HG02759 (cell line): ENCODE measurements around the gene TMEM220.
A peak's percentile ranks its signal among the peaks of the same experiment; 100 is the strongest.
"Not testable (repeated sequence)": the region's sequence is repeated elsewhere in the genome, so short reads cannot be mapped to it uniquely, and the experiment has no call there.

Experiments used
- ATAC-seq: cut with Tn5 transposase; IDR thresholded peaks from one replicate; pipeline ENCODE4 v1.9.1; 2021; ENCODE audit warnings: mild to moderate bottlenecking, moderate library complexity; ENCODE audit not compliant: unreplicated experiment

Gene TMEM220

DNA sequence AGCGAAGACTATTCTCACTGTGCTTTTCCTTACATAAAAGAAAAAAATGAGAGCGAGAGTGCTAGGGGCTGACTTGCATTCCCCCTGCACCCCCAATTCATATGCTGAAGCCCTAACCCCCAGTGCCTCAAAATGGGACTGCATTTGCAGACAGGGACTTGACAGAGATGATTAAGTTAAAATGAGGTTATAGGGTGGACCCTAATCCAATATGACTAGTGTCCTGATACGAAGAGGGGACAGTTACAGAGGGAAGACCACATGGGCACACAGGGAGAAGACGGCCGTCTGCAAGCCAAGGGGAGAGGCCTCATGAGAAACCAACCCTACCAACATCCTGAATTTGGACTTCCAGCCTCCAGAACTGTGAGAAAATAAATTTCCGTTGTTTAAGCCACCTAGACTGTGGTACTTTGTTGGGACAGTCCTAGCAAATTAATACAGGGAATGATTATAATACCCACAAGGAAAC, 1.6 kb upstream of the TMEM220 start:
- ATAC-seq = no peak

DNA sequence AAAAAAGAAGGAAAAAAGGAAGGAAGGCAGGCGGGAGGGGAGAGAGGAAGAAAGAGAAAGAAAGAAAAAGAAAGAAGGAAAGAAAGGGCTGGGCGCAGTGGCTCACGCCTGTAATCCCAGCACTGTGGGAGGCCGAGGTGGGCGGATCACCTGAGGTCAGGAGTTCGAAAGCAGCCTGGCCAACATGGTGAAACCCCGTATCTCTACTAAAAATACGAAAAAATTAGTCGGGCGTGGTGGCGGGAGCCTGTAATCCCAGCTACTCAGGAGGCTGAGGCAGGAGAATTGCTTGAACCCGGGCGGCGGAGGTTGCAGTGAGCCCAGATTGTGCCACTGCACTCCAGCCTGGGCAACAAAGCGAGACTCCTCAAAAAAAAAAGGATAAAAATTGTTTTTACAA, 424 bp upstream of the TMEM220 start:
- ATAC-seq = not testable (repeated sequence)

DNA sequence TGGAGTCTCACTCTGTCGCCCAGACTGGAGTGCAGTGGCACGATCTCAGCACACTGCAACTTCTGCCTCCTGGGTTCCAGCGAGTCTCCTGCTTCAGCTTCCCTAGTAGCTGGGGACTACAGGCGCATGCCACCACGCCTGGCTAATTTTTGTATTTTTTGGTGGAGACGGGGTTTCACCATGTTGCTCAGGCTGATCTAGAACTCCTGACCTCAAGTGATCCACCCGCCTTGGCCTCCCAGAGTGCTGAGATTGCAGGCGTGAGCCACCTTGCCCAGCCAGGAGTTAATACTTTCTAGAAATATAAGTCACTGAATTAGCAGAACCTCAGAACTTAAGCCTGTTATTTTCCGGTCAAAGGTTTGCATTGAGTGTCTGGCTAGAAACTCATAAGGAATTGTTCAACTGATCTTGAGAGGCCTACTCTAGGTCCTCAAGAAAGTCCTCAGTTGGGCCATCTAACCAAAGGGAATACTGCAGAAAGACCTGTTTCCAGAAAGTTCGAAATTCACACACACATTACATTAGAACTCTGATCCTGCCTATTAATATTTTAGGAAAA, 1.4 kb downstream of the TMEM220 start:
- no peak for ATAC-seq

GRCh38 chr17:10727192-10727591, 2.6 kb downstream of the TMEM220 start:
- no peak for ATAC-seq

- no peak for ATAC-seq
These were observed 3.6 kb downstream of the TMEM220 start for GRCh38 chr17:10726196-10726595.

- no peak for ATAC-seq
These were observed 4.6 kb downstream of the TMEM220 start for GRCh38 chr17:10725262-10725661.

DNA sequence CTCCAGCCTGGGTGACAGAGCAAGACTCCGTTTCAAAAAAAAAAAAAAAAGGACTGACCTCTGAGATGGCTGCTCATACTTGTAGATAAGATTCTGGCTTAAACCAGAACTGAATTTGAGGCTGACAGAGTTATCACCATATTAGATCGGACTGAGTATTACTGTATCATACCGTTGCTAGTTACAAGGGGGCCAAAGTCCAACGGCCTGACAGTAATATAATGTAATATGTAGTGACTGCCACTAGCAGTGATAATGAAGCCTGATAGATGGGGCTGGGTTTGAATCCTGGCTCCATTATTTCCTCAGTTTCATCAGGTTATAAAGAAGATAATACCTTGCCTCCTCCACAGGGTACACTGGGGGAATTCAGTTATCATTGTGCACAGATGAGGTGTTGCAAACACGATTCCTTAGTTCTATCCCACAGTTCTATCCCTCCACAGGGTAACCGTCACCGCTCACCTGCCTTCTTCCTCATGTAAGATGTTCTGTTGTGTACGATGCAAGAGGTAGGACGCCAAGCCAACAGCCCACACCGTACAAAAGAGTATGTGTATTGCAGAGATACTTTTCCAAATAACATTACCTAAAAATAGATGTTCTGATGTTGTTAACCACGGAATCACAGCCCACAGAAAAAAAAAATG, 5.2 kb downstream of the TMEM220 start:
- no peak for ATAC-seq

DNA sequence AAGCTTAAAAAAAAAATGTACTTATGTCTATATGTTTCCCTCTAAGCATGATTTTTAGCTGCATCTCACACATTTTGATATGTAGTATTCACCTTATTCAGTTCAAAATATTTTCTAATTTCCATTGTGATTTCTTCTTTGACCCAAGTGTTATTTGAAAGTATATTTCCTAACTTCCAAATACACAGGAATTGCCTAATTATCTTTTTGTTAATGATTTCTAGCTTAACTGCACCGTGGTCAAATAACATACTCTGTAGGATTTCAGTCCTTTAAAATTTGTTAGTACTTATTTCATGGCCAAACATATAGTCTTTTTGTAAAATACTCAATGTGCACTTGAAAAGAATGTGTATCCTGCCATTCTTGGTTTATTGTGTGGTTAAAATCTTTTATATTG, 11.3 kb downstream of the TMEM220 start:
- no peak for ATAC-seq

DNA sequence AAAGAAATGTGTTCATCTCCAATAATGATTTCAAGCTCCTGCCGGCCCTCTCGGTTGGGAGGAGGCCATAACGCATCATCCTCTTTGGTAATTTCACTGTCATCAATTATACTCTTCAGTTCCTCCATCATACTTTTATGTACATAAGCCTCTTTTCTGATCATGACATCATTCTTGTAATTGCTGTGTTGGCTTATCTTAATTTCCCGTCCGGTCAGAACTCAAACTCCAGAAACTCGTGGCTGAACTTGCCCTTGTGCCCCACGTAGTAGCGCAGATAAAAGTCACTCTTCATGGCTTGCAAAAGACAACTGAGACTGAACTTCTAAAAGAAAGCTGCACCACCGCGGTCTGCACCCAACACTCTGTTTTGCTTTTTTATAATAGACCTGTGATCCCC, 13.6 kb downstream of the TMEM220 start:
- ATAC-seq = no peak

DNA sequence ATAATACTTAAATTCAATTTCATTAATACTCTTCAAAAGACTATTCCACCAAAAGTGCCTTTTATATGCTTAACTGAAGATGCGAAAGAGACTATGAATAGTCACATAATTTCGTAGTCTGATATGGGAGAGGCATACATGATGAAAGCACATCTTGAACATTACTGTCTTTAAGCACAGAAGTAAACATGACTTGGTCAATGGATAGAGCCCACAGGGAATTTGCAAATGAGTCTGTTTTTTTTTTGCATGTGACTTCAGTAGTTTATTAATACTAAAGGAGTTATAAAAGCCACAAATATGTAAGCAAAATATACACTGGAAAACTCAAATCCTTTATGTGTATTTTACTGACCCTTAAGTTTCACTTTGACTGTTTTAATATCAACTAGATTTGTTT, 16.5 kb downstream of the TMEM220 start:
- no peak for ATAC-seq

GRCh38 chr17:10705727-10706126, 24.1 kb downstream of the TMEM220 start:
- ATAC-seq = no peak

DNA sequence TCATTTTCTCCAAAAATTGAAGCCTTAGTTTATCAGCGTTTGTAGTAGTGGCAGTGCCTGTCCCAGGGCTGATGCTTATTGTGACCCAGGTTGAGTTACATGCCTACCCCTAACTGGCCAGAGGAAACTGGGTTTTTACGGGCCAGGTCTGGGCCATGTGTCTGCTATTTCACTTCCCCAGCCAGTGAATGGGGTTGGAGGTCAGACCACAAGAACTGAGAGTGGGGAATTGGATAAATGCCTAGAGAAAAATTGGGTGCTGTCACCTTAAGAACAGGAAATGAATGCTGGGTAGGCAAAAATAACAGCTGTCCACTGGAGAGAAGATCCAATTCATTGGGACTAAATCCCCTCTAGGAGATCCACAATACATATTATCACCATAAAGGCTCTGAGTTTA, 27.2 kb downstream of the TMEM220 start:
- ATAC-seq = no peak

- no peak for ATAC-seq
These were observed 30.0 kb downstream of the TMEM220 start for GRCh38 chr17:10699856-10700255.

GRCh38 chr17:10698096-10698818, 31.6 kb downstream of the TMEM220 start:
- ATAC-seq = no peak

DNA sequence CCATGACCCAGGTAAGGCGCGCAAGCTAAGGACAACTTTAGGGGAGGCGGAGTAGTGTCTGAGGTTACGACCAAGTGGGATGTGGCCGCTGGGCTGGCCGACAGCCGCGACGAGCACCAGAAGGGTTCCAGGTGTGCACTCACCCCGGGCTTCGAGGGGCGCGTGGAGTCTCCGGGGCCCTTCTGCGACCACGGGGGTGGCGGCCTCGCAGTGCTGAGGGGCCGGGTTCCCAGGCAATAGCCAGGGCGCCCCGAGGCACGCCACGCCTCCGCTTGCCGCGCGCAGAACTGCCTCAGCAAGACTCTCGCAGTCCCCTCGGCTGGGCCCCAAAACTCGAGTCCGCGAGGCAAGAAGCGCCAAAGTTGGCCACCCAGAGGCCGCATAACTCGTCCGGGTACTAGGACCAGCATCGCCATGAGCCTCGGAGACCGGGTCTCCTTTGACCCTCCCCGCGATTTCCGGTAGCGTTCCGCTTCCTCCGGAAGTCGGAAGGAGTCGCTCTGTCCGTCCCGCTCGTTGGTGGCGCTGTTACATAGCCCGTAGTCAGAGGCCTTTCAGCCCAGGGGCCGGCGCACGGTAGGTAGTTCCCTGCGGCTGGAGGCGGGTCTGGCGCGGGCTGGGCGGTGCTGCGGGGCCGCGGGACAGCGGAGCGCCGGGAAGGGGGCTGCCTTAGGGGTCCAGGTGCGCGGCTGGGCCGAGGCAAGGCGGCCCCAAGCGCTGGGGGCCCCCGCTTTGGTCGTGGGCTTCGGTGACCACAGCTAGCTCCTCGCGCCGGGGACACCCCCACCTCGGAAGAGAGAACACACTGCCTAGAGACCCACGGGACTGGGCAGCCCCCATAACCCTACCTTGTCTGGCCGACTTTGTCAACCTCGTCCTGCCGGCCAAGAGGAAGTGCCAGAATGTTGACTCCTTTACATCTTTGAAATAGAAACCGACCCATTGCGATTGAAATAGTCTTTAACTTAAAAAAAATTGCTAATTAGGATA, 32.4 kb downstream of the TMEM220 start, which contains the start of the genes ADPRM and SCO1:
TSS of gene ADPRM (plus strand) at position 503 of the 990 bp plus-strand sequence. CDS start 7,333 bp downstream, outside the sequence.
TSS of gene SCO1 (minus strand) at position 442 of the 990 bp plus-strand sequence. CDS start at position 416, 26 bp downstream.
- ATAC-seq = peak; percentile 97

DNA sequence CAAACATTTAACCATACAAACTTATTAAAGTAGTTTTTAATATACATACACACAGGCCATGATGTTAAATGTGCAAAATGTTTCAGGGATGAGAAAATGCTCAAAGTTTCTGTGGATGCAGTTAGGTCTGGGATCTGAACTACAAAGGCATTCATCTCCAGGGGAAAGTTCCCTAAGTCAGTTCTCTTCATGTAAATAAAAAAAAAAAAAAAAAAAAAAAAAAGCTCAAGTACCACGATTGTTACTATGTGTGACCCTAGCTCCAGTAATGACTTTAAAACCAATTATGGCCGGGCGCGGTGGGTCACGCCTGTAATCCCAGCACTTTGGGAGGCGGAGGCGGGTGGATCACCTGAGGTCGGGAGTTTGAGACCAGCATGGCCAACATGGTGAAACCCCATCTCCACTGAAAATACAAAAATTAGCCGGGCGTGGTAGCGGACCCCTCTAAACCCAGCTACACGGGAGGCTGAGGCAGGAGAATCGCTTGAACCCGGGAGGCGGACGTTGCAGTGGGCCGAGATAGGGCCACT, 33.9 kb downstream of the TMEM220 start:
- ATAC-seq = not testable (repeated sequence)

- ATAC-seq = no peak
These were observed 42.3 kb downstream of the TMEM220 start for GRCh38 chr17:10687499-10687898.

GRCh38 chr17:10683853-10684252, 46.0 kb downstream of the TMEM220 start:
- ATAC-seq = no peak

DNA sequence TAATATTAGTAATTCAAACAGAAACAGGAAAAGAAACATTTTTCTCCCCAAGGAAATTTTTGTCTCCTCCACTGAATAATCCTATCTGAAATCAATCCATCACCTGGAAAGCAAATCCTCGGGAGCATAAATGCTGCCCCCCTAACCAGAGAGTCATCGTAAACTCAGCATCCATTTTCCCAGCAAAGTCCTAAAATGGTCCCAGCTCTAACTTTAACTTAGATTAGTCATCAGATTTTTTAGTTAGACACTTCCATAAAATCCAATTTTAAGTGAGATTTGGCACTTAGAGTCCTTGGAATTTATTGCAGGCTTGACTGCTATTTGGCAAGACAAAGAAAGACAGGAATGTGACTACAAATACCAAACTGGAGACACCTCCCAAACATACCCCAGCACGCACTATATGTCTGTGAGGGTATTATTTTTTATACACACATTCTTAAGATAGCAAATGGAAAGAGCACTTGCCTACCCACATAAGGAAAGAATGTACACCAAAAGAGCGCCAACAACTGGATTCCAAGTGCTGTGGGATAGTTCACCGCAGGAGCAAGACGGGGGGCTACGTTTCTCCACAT, 47.9 kb downstream of the TMEM220 start:
- no peak for ATAC-seq

- ATAC-seq = no peak
These were observed 55.1 kb downstream of the TMEM220 start for GRCh38 chr17:10674704-10675103.
